Measurements from ENCODE around the gene TPH2.

Gene TPH2

DNA sequence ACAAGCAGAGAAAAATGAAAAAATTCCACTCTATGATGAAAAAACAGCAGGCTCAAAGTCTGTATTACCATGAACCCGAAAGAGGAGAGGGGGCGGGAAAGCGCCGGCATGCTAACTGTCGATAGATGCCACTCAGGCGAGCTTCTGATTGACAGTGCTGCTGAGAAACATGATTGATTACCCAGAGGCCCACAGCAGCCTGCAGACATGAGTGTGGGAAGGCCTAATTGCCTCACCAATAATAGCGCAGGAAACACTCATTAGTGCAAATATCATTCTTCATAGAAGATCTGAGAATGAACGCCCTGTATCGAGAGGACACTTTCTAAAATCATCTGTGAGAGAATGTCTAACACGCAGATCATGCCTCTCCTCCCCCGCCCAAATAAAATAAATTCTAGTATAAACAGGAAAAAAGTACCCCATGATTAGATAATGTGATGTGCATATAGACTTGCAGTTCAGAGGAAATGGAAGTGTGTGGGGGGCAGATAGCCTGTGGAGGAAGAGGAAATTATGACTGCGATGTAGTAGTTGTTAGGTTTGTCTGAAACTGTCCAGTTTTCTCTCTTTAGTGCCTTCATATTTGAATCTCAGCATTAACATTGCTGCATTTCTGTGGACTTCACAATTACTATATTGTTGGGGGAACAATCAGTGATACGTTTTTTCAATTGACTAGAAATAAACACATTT lies 15.6 kb downstream of the TPH2 start:
- no peaks in the 10 kb centered on the region for H3F3A ChIP-seq (ENCODE audit: low read depth)
- H3K9me2 ChIP-seq (replicated peaks; ENCODE audit: low read depth, low read length), result no peaks in the 10 kb centered on the region
- no peak overlapping the region for H3K4me3 ChIP-seq (ENCODE audit: low read length, poor library complexity, severe bottlenecking)
- H3K27me3 ChIP-seq (ENCODE audit: insufficient read depth, low read length, poor library complexity, severe bottlenecking), result no peaks in the 10 kb centered on the region
- H2AFZ ChIP-seq (ENCODE audit: low read length), result no peak overlapping the region
- no peaks in the 10 kb centered on the region for H3K9me3 ChIP-seq (ENCODE audit: insufficient read depth, low read depth, low read length)
- H3K4me1 ChIP-seq (ENCODE audit: insufficient read depth, low read length, poor library complexity, severe bottlenecking), result no peaks in the 10 kb centered on the region
- no peak for TF ChIP-seq EZH2phosphoT487 (IDR thresholded peaks at IDR 0.05; ENCODE audit: borderline replicate concordance)
- no peak for TF ChIP-seq CTCF (conservative IDR thresholded peaks at IDR 0.05; ENCODE audit: low read length)
- no peak overlapping the region for H3K4me2 ChIP-seq (ENCODE audit: low read depth, low read length, poor library complexity, severe bottlenecking)
- H3K36me3 ChIP-seq (ENCODE audit: insufficient read depth, low read length), result no peaks in the 10 kb centered on the region
- H4K20me1 ChIP-seq (ENCODE audit: insufficient read depth, low read length, poor library complexity, severe bottlenecking), result no peaks in the 10 kb centered on the region
- H3K9ac ChIP-seq (ENCODE audit: low read depth, low read length, poor library complexity, severe bottlenecking), result no peak overlapping the region
- H3K79me2 ChIP-seq (ENCODE audit: insufficient read depth, low read length), result no peaks in the 10 kb centered on the region

DNA sequence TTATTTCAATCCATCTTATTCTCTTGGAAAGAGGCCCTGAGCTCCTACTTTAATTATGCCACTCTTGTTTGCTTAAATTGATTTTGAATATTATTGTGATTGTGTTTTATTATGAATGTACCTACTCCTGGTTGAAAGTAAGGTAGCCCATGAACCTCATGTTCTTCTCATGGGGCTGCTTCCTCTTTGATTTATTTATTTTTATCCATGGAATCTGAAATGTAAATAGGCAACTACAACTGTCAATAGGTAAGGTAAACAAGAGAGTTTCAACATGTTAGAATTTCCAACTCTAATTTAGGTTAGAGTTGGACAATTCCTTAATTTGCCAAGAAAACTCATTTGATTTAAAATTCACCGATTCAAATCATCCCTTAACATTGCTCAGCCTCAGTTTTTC lies 16.2 kb downstream of the TPH2 start:
- Histone ChIP-seq H3K36me3 (ENCODE audit: insufficient read depth, low read length) (no peaks in the 10 kb centered on the region), H3K9ac (ENCODE audit: low read depth, low read length, poor library complexity, severe bottlenecking) (no peak overlapping the region), H4K20me1 (ENCODE audit: insufficient read depth, low read length, poor library complexity, severe bottlenecking) (no peaks in the 10 kb centered on the region), H3K9me3 (ENCODE audit: insufficient read depth, low read depth, low read length) (no peaks in the 10 kb centered on the region), H3K4me3 (ENCODE audit: low read length, poor library complexity, severe bottlenecking) (no peak overlapping the region), H3K4me2 (ENCODE audit: low read depth, low read length, poor library complexity, severe bottlenecking) (no peak overlapping the region), H3K4me1 (ENCODE audit: insufficient read depth, low read length, poor library complexity, severe bottlenecking) (no peaks in the 10 kb centered on the region), H3K79me2 (ENCODE audit: insufficient read depth, low read length) (no peaks in the 10 kb centered on the region), H3K27me3 (ENCODE audit: insufficient read depth, low read length, poor library complexity, severe bottlenecking) (peaks cover 3% of the 10 kb centered on the region), H3K9me2 (replicated peaks; ENCODE audit: low read depth, low read length) (no peaks in the 10 kb centered on the region), H3F3A (ENCODE audit: low read depth) (no peaks in the 10 kb centered on the region), H2AFZ (ENCODE audit: low read length) (no peak overlapping the region)
- no peak for TF ChIP-seq CTCF (conservative IDR thresholded peaks at IDR 0.05; ENCODE audit: low read length)
- TF ChIP-seq EZH2phosphoT487 (IDR thresholded peaks at IDR 0.05; ENCODE audit: borderline replicate concordance), result no peak

- Histone ChIP-seq H3F3A (ENCODE audit: low read depth) (no peaks in the 10 kb centered on the region), H3K79me2 (ENCODE audit: insufficient read depth, low read length) (no peaks in the 10 kb centered on the region), H2AFZ (ENCODE audit: low read length) (no peak overlapping the region), H3K27me3 (ENCODE audit: insufficient read depth, low read length, poor library complexity, severe bottlenecking) (peaks cover 3% of the 10 kb centered on the region), H3K36me3 (ENCODE audit: insufficient read depth, low read length) (no peaks in the 10 kb centered on the region), H4K20me1 (ENCODE audit: insufficient read depth, low read length, poor library complexity, severe bottlenecking) (no peaks in the 10 kb centered on the region), H3K9me3 (ENCODE audit: insufficient read depth, low read depth, low read length) (no peaks in the 10 kb centered on the region), H3K4me1 (ENCODE audit: insufficient read depth, low read length, poor library complexity, severe bottlenecking) (no peaks in the 10 kb centered on the region), H3K9me2 (replicated peaks; ENCODE audit: low read depth, low read length) (no peaks in the 10 kb centered on the region), H3K4me3 (ENCODE audit: low read length, poor library complexity, severe bottlenecking) (no peak overlapping the region), H3K9ac (ENCODE audit: low read depth, low read length, poor library complexity, severe bottlenecking) (no peak overlapping the region), H3K4me2 (ENCODE audit: low read depth, low read length, poor library complexity, severe bottlenecking) (no peak overlapping the region)
- TF ChIP-seq EZH2phosphoT487 (IDR thresholded peaks at IDR 0.05; ENCODE audit: borderline replicate concordance) (no peak), CTCF (conservative IDR thresholded peaks at IDR 0.05; ENCODE audit: low read length) (no peak)
These were observed 17.3 kb downstream of the TPH2 start for GRCh38 chr12:71955970-71956369.
